H1 (cell line): ENCODE data around the gene ZNF586. TPM values are rescaled to one million over a fixed set of nuclear protein-coding genes. Genes with fewer than 3 reads are reported as not detected.

ENCODE experiments used
- polyA plus RNA-seq, 7 experiments: library from polyadenylated mRNA; depleted of rRNA in 3 of 7; stranded (reverse) in 5 of 7; unstranded in 2 of 7; fragments of >200 nt in 5 of 7; fragments of 200-250 nt in 2 of 7; gene quantifications; 1 replicate in 5 of 7; 2 replicates in 1 of 7; 4 replicates in 1 of 7; pipeline versions ENCODE4 v1.2.1 to v1.2.3, GENCODE V29; 2011 to 2013; ENCODE audit warnings: missing spikeins in 2 of 7, mixed read lengths in 2 of 7
- total RNA-seq: library from RNA; stranded (reverse); fragmentation: NEBNext Ultra II Directional; extraction: Animal tissue kit (Norgen Biotek cat#: 25700); gene quantifications from 2 replicates; pipeline ENCODE4 v1.2.1, GENCODE V29; 2021

Gene ZNF586
- total and polyA plus RNA-seq, 2 of the 8 experiments (the other 6 are each of a cell fraction or from before 2014, with no cell fraction given) = 8.1 to 15.5 TPM

Other genes with a start within 250 kb of the ZNF586 start
- gene ZNF549, start 242.3 kb upstream of the ZNF586 start, total RNA-seq = 9.7 and 10.4 TPM in 2 replicates
- gene ZNF549, start 242.3 kb upstream of the ZNF586 start, polyA plus RNA-seq (2011; rRNA removed) = 3.0 and 4.3 TPM in 2 replicates
- 10.4 and 10.7 TPM in 2 replicates for gene ZNF550, start 209.8 kb upstream of the ZNF586 start, total RNA-seq
- gene ZNF550, start 209.8 kb upstream of the ZNF586 start, polyA plus RNA-seq (2011; rRNA removed) = 4.5 and 4.6 TPM in 2 replicates
- gene ZNF416, start 190.8 kb upstream of the ZNF586 start, total RNA-seq = 9.7 and 10.3 TPM in 2 replicates
- 2.7 and 3.2 TPM in 2 replicates for gene ZNF416, start 190.8 kb upstream of the ZNF586 start, polyA plus RNA-seq (2011; rRNA removed)
- gene ZIK1, start 185.5 kb upstream of the ZNF586 start, total RNA-seq = 36.5 and 38.5 TPM in 2 replicates
- gene ZIK1, start 185.5 kb upstream of the ZNF586 start, polyA plus RNA-seq (2011; rRNA removed) = 19.4 and 21.2 TPM in 2 replicates
- 6.3 and 9.3 TPM in 2 replicates for gene ZNF530, start 169.8 kb upstream of the ZNF586 start, total RNA-seq
- 4.2 and 4.7 TPM in 2 replicates for gene ZNF530, start 169.8 kb upstream of the ZNF586 start, polyA plus RNA-seq (2011; rRNA removed)
- gene ZNF134, start 155.4 kb upstream of the ZNF586 start, total RNA-seq = 54.6 and 55.1 TPM in 2 replicates
- 16.6 and 19.4 TPM in 2 replicates for gene ZNF134, start 155.4 kb upstream of the ZNF586 start, polyA plus RNA-seq (2011; rRNA removed)
- 15.0 and 15.7 TPM in 2 replicates for gene ZNF211, start 136.5 kb upstream of the ZNF586 start, total RNA-seq
- 5.0 and 7.5 TPM in 2 replicates for gene ZNF211, start 136.5 kb upstream of the ZNF586 start, polyA plus RNA-seq (2011; rRNA removed)
- gene ZSCAN4, start 100.7 kb upstream of the ZNF586 start, total RNA-seq = not detected in 2 replicates
- not detected in 2 replicates for gene ZSCAN4, start 100.7 kb upstream of the ZNF586 start, polyA plus RNA-seq (2011; rRNA removed)
- 30.0 and 33.0 TPM in 2 replicates for gene ZNF551, start 87.7 kb upstream of the ZNF586 start, total RNA-seq
- gene ZNF551, start 87.7 kb upstream of the ZNF586 start, polyA plus RNA-seq (2011; rRNA removed) = 14.6 and 19.2 TPM in 2 replicates
- gene ZNF154, start 60.5 kb upstream of the ZNF586 start, total RNA-seq = 9.5 and 11.6 TPM in 2 replicates
- gene ZNF154, start 60.5 kb upstream of the ZNF586 start, polyA plus RNA-seq (2011; rRNA removed) = 4.8 and 5.3 TPM in 2 replicates
- 6.6 and 7.2 TPM in 2 replicates for gene ZNF671, start 42.1 kb upstream of the ZNF586 start, total RNA-seq
- 5.3 and 7.0 TPM in 2 replicates for gene ZNF671, start 42.1 kb upstream of the ZNF586 start, polyA plus RNA-seq (2011; rRNA removed)
- 17.3 and 20.5 TPM in 2 replicates for gene ZNF776, start 22.9 kb upstream of the ZNF586 start, total RNA-seq
- gene ZNF776, start 22.9 kb upstream of the ZNF586 start, polyA plus RNA-seq (2011; rRNA removed) = 7.8 and 10.6 TPM in 2 replicates
- 10.6 and 11.6 TPM in 2 replicates for gene ZNF552, start 45.2 kb downstream of the ZNF586 start, total RNA-seq
- gene ZNF552, start 45.2 kb downstream of the ZNF586 start, polyA plus RNA-seq (2011; rRNA removed) = 5.9 and 8.8 TPM in 2 replicates
- gene ZNF587B, start 60.6 kb downstream of the ZNF586 start, total RNA-seq = 53.7 and 60.1 TPM in 2 replicates
- 11.3 and 13.8 TPM in 2 replicates for gene ZNF587B, start 60.6 kb downstream of the ZNF586 start, polyA plus RNA-seq (2011; rRNA removed)
- gene ZNF587, start 80.2 kb downstream of the ZNF586 start, total RNA-seq = 41.5 and 42.1 TPM in 2 replicates
- 17.4 and 18.1 TPM in 2 replicates for gene ZNF587, start 80.2 kb downstream of the ZNF586 start, polyA plus RNA-seq (2011; rRNA removed)
- gene ZNF814, start 119.4 kb downstream of the ZNF586 start, total RNA-seq = 90.7 and 90.9 TPM in 2 replicates
- 99.6 and 110 TPM in 2 replicates for gene ZNF814, start 119.4 kb downstream of the ZNF586 start, polyA plus RNA-seq (2011; rRNA removed)
- gene ZNF417, start 146.9 kb downstream of the ZNF586 start, total RNA-seq = 19.2 and 19.7 TPM in 2 replicates
- 4.4 and 5.4 TPM in 2 replicates for gene ZNF417, start 146.9 kb downstream of the ZNF586 start, polyA plus RNA-seq (2011; rRNA removed)
- 18.5 and 18.8 TPM in 2 replicates for gene ZNF418, start 165.7 kb downstream of the ZNF586 start, total RNA-seq
- gene ZNF418, start 165.7 kb downstream of the ZNF586 start, polyA plus RNA-seq (2011; rRNA removed) = 8.1 and 10.5 TPM in 2 replicates
- gene ZNF256, start 178.0 kb downstream of the ZNF586 start, total RNA-seq = 13.5 and 14.2 TPM in 2 replicates
- gene ZNF256, start 178.0 kb downstream of the ZNF586 start, polyA plus RNA-seq (2011; rRNA removed) = 5.7 and 6.1 TPM in 2 replicates
- gene C19orf18, start 204.9 kb downstream of the ZNF586 start, total RNA-seq = 0.98 and 0.99 TPM in 2 replicates
- 0.08 and 0.12 TPM in 2 replicates for gene C19orf18, start 204.9 kb downstream of the ZNF586 start, polyA plus RNA-seq (2011; rRNA removed)
- 17.5 and 19.3 TPM in 2 replicates for gene ZNF606, start 233.1 kb downstream of the ZNF586 start, total RNA-seq
- 5.2 and 10.2 TPM in 2 replicates for gene ZNF606, start 233.1 kb downstream of the ZNF586 start, polyA plus RNA-seq (2011; rRNA removed)